IMR-90 (cell line): Measurements from ENCODE around the gene PDCD10. TPM values are rescaled to one million over a fixed set of nuclear protein-coding genes. Genes with fewer than 3 reads are reported as not detected.

Experiments used
- ATAC-seq: fragments of 200-7000 bp; cut with Tn5 transposase; 2 replicates; pipeline ENCODE4 v1.9.1; 2020; ENCODE audit warnings: low read depth, mild to moderate bottlenecking, moderate library complexity
- BruUV-seq: library from RNA; stranded (reverse); fragments of 400-500 nt; replicated peaks from 2 replicates; lab custom pipeline; 2021; lab: Mats Ljungman, UMichigan
- CTCF ChIA-PET: fragments of 300-600 bp; formaldehyde crosslinking; extraction: SDS; loops from one replicate; lab custom pipeline; 2021; ENCODE audit warnings: antibody characterized with exemption; lab: Yijun Ruan, JAX
- POLR2A ChIA-PET: fragments of 300-600 bp; sonication (Branson Sonifier 250); formaldehyde crosslinking; loops from one replicate; lab custom pipeline; 2022; ENCODE audit warnings: antibody characterized with exemption; ENCODE audit not compliant: unreplicated experiment; lab: Charles Lee
- DNase-seq: peaks from one replicate; pipeline ENCODE4 v3.0.0; 2013
- H2AFZ ChIP-seq: replicated peaks from 2 replicates; pipeline ENCODE3; 2013; ENCODE audit warnings: low read length, mild to moderate bottlenecking; ENCODE audit not compliant: poor library complexity
- H2AK5ac ChIP-seq: 2 replicates; pipeline ENCODE4 v1.6.1; 2013; ENCODE audit warnings: low read depth, low read length, inconsistent platforms
- H2AK9ac ChIP-seq: replicated peaks from 2 replicates; pipeline ENCODE3; 2013; ENCODE audit warnings: mild to moderate bottlenecking, low read depth, low read length, moderate library complexity; ENCODE audit not compliant: poor library complexity
- H2BK120ac ChIP-seq: 2 replicates; pipeline ENCODE4 v1.6.1; 2013; ENCODE audit warnings: low read depth, low read length, inconsistent platforms
- H2BK15ac ChIP-seq: 3 replicates; pipeline ENCODE4 v1.6.1; 2013; ENCODE audit warnings: low read depth, low read length, inconsistent platforms
- H2BK20ac ChIP-seq: 2 replicates; pipeline ENCODE4 v1.6.1; 2013; ENCODE audit warnings: low read depth, mild to moderate bottlenecking, inconsistent platforms, low read length, moderate library complexity
- H2BK5ac ChIP-seq: 2 replicates; pipeline ENCODE4 v1.6.1; 2013; ENCODE audit warnings: mild to moderate bottlenecking, low read depth, low read length, inconsistent platforms; ENCODE audit not compliant: poor library complexity, severe bottlenecking
- H3K14ac ChIP-seq: replicated peaks from 2 replicates; pipeline ENCODE4 v1.6.1; 2013; ENCODE audit warnings: low read depth, low read length, inconsistent platforms
- H3K18ac ChIP-seq: 2 replicates; pipeline ENCODE4 v1.6.1; 2013; ENCODE audit warnings: low read depth, low read length, control low read depth
- H3K23ac ChIP-seq: 2 replicates; pipeline ENCODE4 v1.6.1; 2013; ENCODE audit warnings: low read depth, low read length, inconsistent platforms
- H3K27ac ChIP-seq: 2 replicates; pipeline ENCODE4 v1.5.1; 2013; ENCODE audit warnings: mild to moderate bottlenecking, control low read depth, low read length; ENCODE audit not compliant: insufficient read depth
- H3K27me3 ChIP-seq: 2 replicates; pipeline ENCODE4 v1.6.1; 2013; ENCODE audit warnings: low read length; ENCODE audit not compliant: control insufficient read depth, insufficient read depth
- H3K36me3 ChIP-seq: 2 replicates; pipeline ENCODE4 v1.6.1; 2013; ENCODE audit warnings: low read length, mixed read lengths; ENCODE audit not compliant: control insufficient read depth, insufficient read depth
- H3K4ac ChIP-seq: 2 replicates; pipeline ENCODE4 v1.6.1; 2013; ENCODE audit warnings: low read depth, low read length, inconsistent platforms
- H3K4me1 ChIP-seq: 2 replicates; pipeline ENCODE4 v1.6.1; 2013; ENCODE audit warnings: low read length, mixed read lengths; ENCODE audit not compliant: control insufficient read depth, insufficient read depth
- H3K4me2 ChIP-seq: 2 replicates; pipeline ENCODE4 v1.6.1; 2013; ENCODE audit warnings: low read depth, mild to moderate bottlenecking, control low read depth, low read length, moderate library complexity
- H3K4me3 ChIP-seq: 2 replicates; pipeline ENCODE4 v1.5.1; 2013; ENCODE audit warnings: low read depth, mild to moderate bottlenecking, control low read depth, low read length, moderate library complexity; ENCODE audit not compliant: insufficient read depth
- H3K56ac ChIP-seq: 2 replicates; pipeline ENCODE4 v1.6.1; 2013; ENCODE audit warnings: low read length, inconsistent platforms; ENCODE audit not compliant: insufficient read depth; ENCODE audit errors: extremely low read depth
- H3K79me1 ChIP-seq, 2 experiments: 2 replicates each; pipeline ENCODE4 v1.6.1; 2013; ENCODE audit warnings: low read length in 2 of 2, inconsistent platforms in 1 of 2, low read depth in 1 of 2
- H3K9ac ChIP-seq: 2 replicates; pipeline ENCODE4 v1.6.1; 2013; ENCODE audit warnings: low read depth, low read length, control low read depth
- H3K9me1 ChIP-seq: 2 replicates; pipeline ENCODE4 v1.6.1; 2013; ENCODE audit warnings: low read length, inconsistent platforms; ENCODE audit not compliant: insufficient read depth
- H3K9me3 ChIP-seq: 2 replicates; pipeline ENCODE4 v1.6.1; 2013; ENCODE audit warnings: low read length; ENCODE audit not compliant: control insufficient read depth, insufficient read depth
- H4K20me1 ChIP-seq: 2 replicates; pipeline ENCODE4 v1.6.1; 2013; ENCODE audit warnings: low read length, inconsistent platforms; ENCODE audit not compliant: insufficient read depth
- H4K5ac ChIP-seq: 2 replicates; pipeline ENCODE4 v1.6.1; 2013; ENCODE audit warnings: mild to moderate bottlenecking, low read depth, low read length, control low read depth
- H4K8ac ChIP-seq, 2 experiments: 2 replicates each; pipeline ENCODE4 v1.6.1; 2013; ENCODE audit warnings: low read depth in 2 of 2, low read length in 2 of 2, control low read depth in 1 of 2, inconsistent platforms in 1 of 2
- H4K91ac ChIP-seq: 2 replicates; pipeline ENCODE4 v1.6.1; 2013; ENCODE audit warnings: low read depth, low read length, inconsistent platforms; ENCODE audit not compliant: insufficient read depth
- CEBPB ChIP-seq: IDR thresholded peaks from 2 replicates; pipeline ENCODE4 v1.6.1; 2012; ENCODE audit warnings: low read depth, low read length, improper control_type of control experiment
- CTCF ChIP-seq: conservative IDR thresholded peaks from 2 replicates; pipeline ENCODE4 v1.5.1; 2012; ENCODE audit warnings: mild to moderate bottlenecking, low read depth, low read length, improper control_type of control experiment
- MAZ ChIP-seq: IDR thresholded peaks from 2 replicates; pipeline ENCODE4 v1.6.1; 2012; ENCODE audit warnings: low read depth, mild to moderate bottlenecking, low read length, improper control_type of control experiment, moderate library complexity, borderline replicate concordance
- RAD21 ChIP-seq: IDR thresholded peaks from 2 replicates; pipeline ENCODE4 v1.6.1; 2012; ENCODE audit warnings: low read length, improper control_type of control experiment
- SMC3 ChIP-seq: fragments of 150-350 bp; IDR thresholded peaks from 2 replicates; pipeline ENCODE4 v1.6.1; 2016; ENCODE audit warnings: low read depth, mild to moderate bottlenecking, antibody characterized with exemption, low read length, moderate library complexity
- dilution Hi-C: fragments of 300-500 bp; cut with HindIII; formaldehyde crosslinking; loops from one replicate; pipeline ENCODE4 v1.14.3; 2018; ENCODE audit warnings: low sequenced_read_pairs; ENCODE audit not compliant: unreplicated experiment
- in situ Hi-C: fragments of 300-500 bp; cut with MboI; formaldehyde crosslinking; loops from 3 replicates; pipeline ENCODE4 v1.14.3; 2019; ENCODE audit warnings: low sequenced_read_pairs, inconsistent platforms, mixed read lengths
- intact Hi-C: fragments of 100-400 bp; cut with micrococcal nuclease; formaldehyde crosslinking; loops from 2 replicates; pipeline ENCODE4 v1.10.0; 2022
- polyA plus RNA-seq, 3 experiments: library from polyadenylated mRNA; depleted of rRNA; stranded (reverse); fragments of >200 nt; gene quantifications; 2 replicates each; pipeline ENCODE4 v1.2.3, GENCODE V29; 2012; ENCODE audit warnings: low replicate concordance in 1 of 3
- total RNA-seq: library from RNA; depleted of rRNA; stranded (reverse); fragments of >200 nt; gene quantifications from 2 replicates; pipeline ENCODE4 v1.2.3, GENCODE V29; 2012

PDCD10 gene
- total and polyA plus RNA-seq, 2 of the 4 experiments (the other 2 are of a cell fraction): 36.7 to 47.3 TPM

GRCh38 chr3:167684388-167684993 is 50.2 kb downstream of the PDCD10 start:
- Histone ChIP-seq H2AFZ (no peak overlapping the region), H4K8ac (no peak overlapping the region), H4K20me1 (no peaks in the 10 kb centered on the region), H3K4me1 (no peaks in the 10 kb centered on the region), H3K27ac (no peak overlapping the region), H3K27me3 (no peaks in the 10 kb centered on the region), H3K4ac (no peak overlapping the region), H3K18ac (no peak overlapping the region), H2AK9ac (no peak overlapping the region), H3K23ac (no peak overlapping the region), H3K79me1 (no peaks in the 10 kb centered on the region; a peak in 1 of 4 replicates), H2BK120ac (no peak overlapping the region), H3K4me2 (no peak overlapping the region), H2AK5ac (no peak overlapping the region), H4K5ac (no peak overlapping the region), H2BK20ac (no peak overlapping the region), H2BK15ac (no peak overlapping the region), H3K36me3 (peaks cover 3% of the 10 kb centered on the region), H3K4me3 (no peak overlapping the region), H3K9me1 (no peaks in the 10 kb centered on the region), H3K14ac (no peak overlapping the region), H4K91ac (no peak overlapping the region), H3K9ac (no peak overlapping the region), H2BK5ac (no peak overlapping the region), H3K56ac (no peak overlapping the region), H3K9me3 (no peaks in the 10 kb centered on the region)
- in situ Hi-C loops (no loop called here), intact Hi-C loops (loop anchor here (2.0 to 10.0 kb wide), 2 partner anchors 304 to 1670 kb away; partner anchors contain the start of gene ZBBX), dilution Hi-C loops (no loop called here)
- peak; percentile 76 for TF ChIP-seq CEBPB
- peak; percentile 58 for TF ChIP-seq CTCF
- peak; percentile 18; the same call in 1 of the 2 replicates for TF ChIP-seq RAD21
- no peak for TF ChIP-seq MAZ
- TF ChIP-seq SMC3: peak; percentile 39; the same call in 1 of the 2 replicates
- ChIA-PET POLR2A (no interaction called here), CTCF (interaction anchor here (0.6 to 1.7 kb wide), 3 partner anchors 9 to 1665 kb away, joined by 4 to 5 read pairs (median 4); no protein-coding TSS in a partner anchor)
- DNase-seq (peak; percentile 58), ATAC-seq (peak; percentile 65; the same call in 1 of the 2 replicates)
- BruUV-seq: no TSS peak
